NCI-H226 (cell line): ENCODE measurements around the gene TSC22D1.

Experiments
- DNase-seq: peaks from one replicate; pipeline ENCODE4 v3.0.0-alpha.2; 2015

Gene TSC22D1

GRCh38 chr13:44449999-44450821 lies 125.9 kb downstream of the TSC22D1 start:
- peak; percentile 16 for DNase-seq

- no peak for DNase-seq
Measured at GRCh38 chr13:44448875-44449274, 127.3 kb downstream of the TSC22D1 start.

GRCh38 chr13:44448373-44448772 lies 127.8 kb downstream of the TSC22D1 start:
- DNase-seq, result no peak

GRCh38 chr13:44447783-44448321 lies 128.3 kb downstream of the TSC22D1 start:
- DNase-seq, result no peak

GRCh38 chr13:44440046-44440608 lies 136.0 kb downstream of the TSC22D1 start:
- DNase-seq, result no peak

GRCh38 chr13:44439452-44440024 lies 136.6 kb downstream of the TSC22D1 start:
- no peak for DNase-seq

- DNase-seq, result no peak
Measured at GRCh38 chr13:44438234-44438579, 137.9 kb downstream of the TSC22D1 start.

- peak; percentile 35 for DNase-seq
Measured at GRCh38 chr13:44437356-44438233, 138.5 kb downstream of the TSC22D1 start.

GRCh38 chr13:44436589-44437337 lies 139.4 kb downstream of the TSC22D1 start:
- DNase-seq, result peak; percentile 89

GRCh38 chr13:44435919-44436510 lies 140.1 kb downstream of the TSC22D1 start:
- DNase-seq, result no peak

- peak; percentile 94 for DNase-seq
Measured at GRCh38 chr13:44435142-44435918, 140.8 kb downstream of the TSC22D1 start.

- no peak for DNase-seq
Measured at GRCh38 chr13:44434766-44435141, 141.4 kb downstream of the TSC22D1 start.

GRCh38 chr13:44433863-44434765 lies 142.0 kb downstream of the TSC22D1 start:
- DNase-seq, result no peak

- DNase-seq, result no peak
Measured at GRCh38 chr13:44432650-44433049, 143.5 kb downstream of the TSC22D1 start.

- DNase-seq, result no peak
Measured at GRCh38 chr13:44431150-44431549, 145.0 kb downstream of the TSC22D1 start.

GRCh38 chr13:44429311-44429710 lies 146.8 kb downstream of the TSC22D1 start:
- DNase-seq, result no peak

GRCh38 chr13:44426461-44426860 lies 149.7 kb downstream of the TSC22D1 start:
- no peak for DNase-seq

GRCh38 chr13:44425815-44426078 lies 150.4 kb downstream of the TSC22D1 start:
- no peak for DNase-seq

- DNase-seq, result no peak
Measured at GRCh38 chr13:44425041-44425814, 150.9 kb downstream of the TSC22D1 start.
